NCI-H345 treated with DMSO at 0.1 percent for 48 hours (cell line): ENCODE data around the gene ESR1.
A peak's percentile ranks its signal among the peaks of the same experiment; 100 is the strongest.
"Not testable (repeated sequence)": the region's sequence is repeated elsewhere in the genome, so short reads cannot be mapped to it uniquely, and the experiment has no call there.

Source experiments
- DNase-seq: peaks from one replicate; lab custom pipeline; 2025; ENCODE audit not compliant: unreplicated experiment; lab: John Stamatoyannopoulos, UW

The ESR1 gene

GRCh38 chr6:152123076-152123475 lies 315.6 kb downstream of the ESR1 start:
- no peak for DNase-seq

- peak; percentile 3 for DNase-seq
Measured at GRCh38 chr6:152124429-152125074, 317.1 kb downstream of the ESR1 start.

GRCh38 chr6:152127432-152128165 lies 320.1 kb downstream of the ESR1 start:
- no peak for DNase-seq

- no peak for DNase-seq
Measured at GRCh38 chr6:152129691-152130151, 322.2 kb downstream of the ESR1 start.

- DNase-seq = no peak
Measured at GRCh38 chr6:152130441-152130840, 323.0 kb downstream of the ESR1 start.

- peak; percentile 49 for DNase-seq
Measured at GRCh38 chr6:152135755-152136448, 328.4 kb downstream of the ESR1 start.

- peak; percentile 32 for DNase-seq
Measured at GRCh38 chr6:152136449-152136825, 329.0 kb downstream of the ESR1 start.

- DNase-seq = not testable (repeated sequence)
Measured at GRCh38 chr6:152138344-152138743, 330.9 kb downstream of the ESR1 start.

- DNase-seq = no peak
Measured at GRCh38 chr6:152142105-152142504, 334.6 kb downstream of the ESR1 start.

GRCh38 chr6:152143359-152143758 lies 335.9 kb downstream of the ESR1 start:
- no peak for DNase-seq

GRCh38 chr6:152146385-152146784 lies 338.9 kb downstream of the ESR1 start:
- DNase-seq = no peak

- no peak for DNase-seq
Measured at GRCh38 chr6:152147269-152147668, 339.8 kb downstream of the ESR1 start.

- no peak for DNase-seq
Measured at GRCh38 chr6:152148412-152148811, 340.9 kb downstream of the ESR1 start.

GRCh38 chr6:152150196-152150595 lies 342.7 kb downstream of the ESR1 start:
- no peak for DNase-seq

- DNase-seq = no peak
Measured at GRCh38 chr6:152151920-152152319, 344.4 kb downstream of the ESR1 start.

- DNase-seq = no peak
Measured at GRCh38 chr6:152154559-152155356, 347.3 kb downstream of the ESR1 start.

- no peak for DNase-seq
Measured at GRCh38 chr6:152155792-152156191, 348.3 kb downstream of the ESR1 start.

- no peak for DNase-seq
Measured at GRCh38 chr6:152160346-152160745, 352.9 kb downstream of the ESR1 start.

- DNase-seq = no peak
Measured at GRCh38 chr6:152161501-152161900, 354.0 kb downstream of the ESR1 start.

GRCh38 chr6:152164957-152165356 lies 357.5 kb downstream of the ESR1 start:
- no peak for DNase-seq

GRCh38 chr6:152166497-152166896 lies 359.0 kb downstream of the ESR1 start:
- DNase-seq = no peak
